ENCODE results near the gene ARHGAP6.
"Not testable (repeated sequence)": the region's sequence is repeated elsewhere in the genome, so short reads cannot be mapped to it uniquely, and the experiment has no call there.

The ARHGAP6 gene

DNA sequence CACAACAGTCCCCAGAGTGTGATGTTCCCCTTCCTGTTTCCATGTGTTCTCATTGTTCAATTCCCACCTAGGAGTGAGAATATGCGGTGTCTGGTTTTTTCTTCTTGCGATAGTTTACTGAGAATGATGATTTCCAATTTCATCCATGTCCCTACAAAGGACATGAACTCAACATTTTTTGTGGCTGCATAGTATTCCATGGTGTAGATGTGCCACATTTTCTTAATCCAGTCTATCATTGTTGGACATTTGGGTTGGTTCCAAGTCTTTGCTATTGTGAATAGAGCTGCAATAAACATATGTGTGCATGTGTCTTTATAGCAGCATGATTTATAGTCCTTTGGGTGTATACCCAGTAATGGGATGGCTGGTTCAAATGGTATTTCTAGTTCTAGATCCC, 174.3 kb downstream of the ARHGAP6 start:
- H3K4me1 Mint-ChIP-seq, H3K36me3 Mint-ChIP-seq, H3K4me3 Mint-ChIP-seq, H3K27me3 Mint-ChIP-seq, DNase-seq, CTCF ChIA-PET, H3K9me3 Mint-ChIP-seq, H3K27ac Mint-ChIP-seq: not testable (repeated sequence)

DNA sequence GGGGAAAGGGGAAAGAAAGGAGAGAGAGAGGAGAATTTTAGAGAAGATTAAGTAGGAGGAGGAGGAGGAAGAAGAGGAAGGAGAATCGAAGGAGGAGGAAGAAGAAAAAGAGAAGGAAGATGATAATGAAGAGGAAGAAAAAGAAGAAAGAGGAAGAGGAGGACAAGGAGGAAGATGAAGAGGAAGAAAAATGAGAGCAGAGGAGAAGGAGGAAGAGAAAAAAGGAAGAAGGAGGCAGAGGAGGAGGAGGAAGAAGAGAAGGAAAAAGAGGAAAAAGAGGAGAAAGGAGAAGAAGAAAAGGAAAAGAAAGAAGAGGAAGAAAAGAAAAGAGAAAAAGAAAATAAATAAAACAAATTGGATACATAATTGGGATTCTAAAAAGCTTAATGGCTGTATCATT, 181.4 kb downstream of the ARHGAP6 start:
- Mint-ChIP-seq H3K36me3 (no peaks in the 10 kb centered on the region), H3K4me3 (no peak overlapping the region), H3K27me3 (peaks cover 4% of the 10 kb centered on the region), H3K4me1 (no peaks in the 10 kb centered on the region), H3K9me3 (no peaks in the 10 kb centered on the region), H3K27ac (no peak overlapping the region)
- no peak for DNase-seq
- CTCF ChIA-PET: no interaction called here

DNA sequence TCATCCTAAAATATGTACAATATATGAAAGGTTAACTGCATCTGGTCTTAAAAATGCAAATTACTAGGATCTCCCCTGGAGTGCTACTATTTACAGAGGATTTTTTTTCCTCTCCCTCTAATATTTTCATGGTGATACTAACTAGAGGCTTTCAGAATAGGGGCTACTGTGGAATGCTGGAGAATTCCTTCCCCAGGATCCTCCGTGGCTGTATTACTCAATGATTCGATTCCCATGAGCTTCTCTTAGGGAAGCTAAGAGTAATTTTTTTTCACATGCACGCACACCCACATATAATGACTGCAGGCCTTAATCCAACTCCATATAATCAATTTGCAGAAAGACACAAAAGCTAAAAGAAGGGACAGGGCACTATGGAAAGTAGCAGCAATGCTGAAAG, 184.7 kb downstream of the ARHGAP6 start:
- peaks cover 4% of the 10 kb centered on the region for H3K27me3 Mint-ChIP-seq
- no peaks in the 10 kb centered on the region for H3K36me3 Mint-ChIP-seq
- no peak for DNase-seq
- CTCF ChIA-PET: no interaction called here
- H3K4me1 Mint-ChIP-seq: no peaks in the 10 kb centered on the region
- no peak overlapping the region for H3K4me3 Mint-ChIP-seq
- H3K9me3 Mint-ChIP-seq: no peaks in the 10 kb centered on the region
- H3K27ac Mint-ChIP-seq: no peak overlapping the region

DNA sequence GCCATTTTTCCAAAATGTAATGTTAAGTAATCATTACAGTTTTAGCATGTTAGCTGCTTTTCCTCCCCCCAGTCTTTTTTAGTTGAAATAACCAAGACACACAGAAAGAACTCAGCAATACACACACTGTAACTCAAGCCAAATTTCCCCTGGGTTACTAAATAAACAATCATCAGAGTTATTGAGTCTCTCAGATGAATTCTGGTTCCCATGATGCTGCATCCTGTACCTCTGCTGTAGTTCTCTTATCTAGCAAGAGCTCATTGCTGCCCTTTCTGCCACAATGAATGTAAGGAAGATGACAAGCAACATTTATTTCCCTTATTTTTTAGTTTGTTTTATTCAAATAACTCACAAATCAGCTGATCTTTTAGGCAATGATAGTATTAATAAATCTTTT, 185.1 kb downstream of the ARHGAP6 start:
- no peaks in the 10 kb centered on the region for H3K9me3 Mint-ChIP-seq
- H3K4me3 Mint-ChIP-seq: no peak overlapping the region
- H3K36me3 Mint-ChIP-seq: no peaks in the 10 kb centered on the region
- no peak for DNase-seq
- H3K27me3 Mint-ChIP-seq: peaks cover 4% of the 10 kb centered on the region
- CTCF ChIA-PET: no interaction called here
- H3K27ac Mint-ChIP-seq: no peak overlapping the region
- H3K4me1 Mint-ChIP-seq: no peaks in the 10 kb centered on the region

DNA sequence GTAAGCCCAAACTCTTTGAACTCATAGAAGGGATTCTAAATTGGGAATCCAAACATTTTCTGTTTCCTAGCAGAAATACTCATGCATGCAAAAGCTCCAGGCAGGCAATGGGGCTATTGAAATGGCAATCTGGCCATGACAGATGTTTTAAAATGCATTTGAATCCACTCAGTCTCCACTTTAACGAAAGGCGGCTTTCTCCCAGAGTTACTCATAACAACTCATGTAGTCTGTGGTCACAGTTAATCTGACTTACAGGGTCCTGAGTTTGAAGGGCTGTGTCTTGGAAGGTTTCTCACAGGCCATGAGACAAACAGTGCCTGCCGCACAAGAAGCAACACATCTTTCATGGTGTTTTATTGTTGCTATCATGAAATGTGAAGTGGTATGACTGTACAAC, 186.8 kb downstream of the ARHGAP6 start:
- CTCF ChIA-PET: no interaction called here
- H3K4me1 Mint-ChIP-seq: no peaks in the 10 kb centered on the region
- no peak for DNase-seq
- H3K4me3 Mint-ChIP-seq: no peak overlapping the region
- no peaks in the 10 kb centered on the region for H3K9me3 Mint-ChIP-seq
- H3K36me3 Mint-ChIP-seq: no peaks in the 10 kb centered on the region
- H3K27ac Mint-ChIP-seq: no peak overlapping the region
- H3K27me3 Mint-ChIP-seq: no peaks in the 10 kb centered on the region

DNA sequence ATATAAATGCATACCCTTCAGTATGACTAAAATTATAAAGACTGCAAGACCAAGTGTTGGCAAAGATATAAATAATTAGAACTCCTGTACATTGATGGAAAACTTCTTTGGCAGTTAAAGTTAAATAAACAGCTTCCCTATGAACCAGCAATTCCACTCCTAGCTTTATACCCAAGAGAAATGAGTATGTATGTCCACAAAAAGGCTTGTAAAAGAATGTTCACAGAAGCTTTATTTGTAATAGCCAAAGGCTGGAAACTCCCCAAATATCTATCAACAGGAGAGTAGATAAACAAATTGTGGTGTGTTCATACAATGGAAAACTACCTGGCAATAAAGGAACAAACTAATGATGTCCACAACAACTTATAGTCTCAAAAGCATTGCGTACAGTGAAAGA, 187.7 kb downstream of the ARHGAP6 start:
- Mint-ChIP-seq H3K27me3 (no peaks in the 10 kb centered on the region), H3K4me3 (no peak overlapping the region), H3K9me3 (no peaks in the 10 kb centered on the region)

DNA sequence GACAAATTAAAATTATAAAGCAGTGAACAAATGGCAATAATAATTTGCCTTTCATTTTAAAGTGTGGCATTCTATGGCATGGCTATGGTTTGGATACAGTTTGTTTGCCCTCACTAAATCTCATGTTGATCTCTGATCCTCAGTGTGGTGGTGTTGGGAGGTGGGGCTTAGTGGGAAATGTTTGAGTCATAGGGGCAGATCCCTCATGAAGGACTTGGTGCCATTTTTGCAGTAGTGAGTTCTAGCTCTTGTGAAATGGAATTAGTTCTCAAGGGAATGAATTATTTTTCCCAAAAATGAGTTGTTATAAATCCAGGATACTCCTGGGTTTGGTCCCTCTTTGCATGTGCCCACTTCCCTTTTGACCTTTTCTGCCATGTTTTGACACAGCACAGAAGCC, 191.1 kb downstream of the ARHGAP6 start:
- no peak overlapping the region for H3K27ac Mint-ChIP-seq
- H3K4me3 Mint-ChIP-seq: no peak overlapping the region
- no peaks in the 10 kb centered on the region for H3K9me3 Mint-ChIP-seq
- H3K36me3 Mint-ChIP-seq: no peaks in the 10 kb centered on the region
- no peak for DNase-seq
- H3K27me3 Mint-ChIP-seq: no peaks in the 10 kb centered on the region
- CTCF ChIA-PET: no interaction called here
- no peaks in the 10 kb centered on the region for H3K4me1 Mint-ChIP-seq

More for the DNA sequence above, 187.7 kb downstream of the ARHGAP6 start:
- no peaks in the 10 kb centered on the region for H3K4me1 Mint-ChIP-seq
- no peaks in the 10 kb centered on the region for H3K36me3 Mint-ChIP-seq
- CTCF ChIA-PET: no interaction called here
- no peak for DNase-seq
- no peak overlapping the region for H3K27ac Mint-ChIP-seq

DNA sequence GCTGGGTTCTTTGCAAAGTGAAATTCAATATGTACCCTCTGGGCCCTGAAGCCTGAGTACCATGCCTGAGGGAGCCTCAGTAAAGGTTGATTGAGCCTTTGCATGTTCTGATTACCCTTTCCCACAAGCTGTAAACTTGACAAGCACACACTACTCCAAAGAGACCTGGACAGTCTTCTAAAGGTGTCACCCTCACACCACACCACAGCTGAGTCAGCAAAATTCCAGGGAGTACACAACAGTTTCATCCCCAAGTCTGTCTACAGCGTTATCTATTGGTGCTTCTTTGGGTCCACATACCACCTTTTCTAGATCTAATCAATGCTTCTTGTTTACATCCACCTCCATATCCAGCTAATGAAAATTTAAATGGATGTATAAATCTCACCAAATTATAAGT, 191.7 kb downstream of the ARHGAP6 start:
- Mint-ChIP-seq H3K27ac (no peak overlapping the region), H3K4me1 (no peaks in the 10 kb centered on the region), H3K4me3 (no peak overlapping the region), H3K36me3 (no peaks in the 10 kb centered on the region), H3K9me3 (no peaks in the 10 kb centered on the region), H3K27me3 (no peaks in the 10 kb centered on the region)
- DNase-seq: no peak
- CTCF ChIA-PET: no interaction called here

DNA sequence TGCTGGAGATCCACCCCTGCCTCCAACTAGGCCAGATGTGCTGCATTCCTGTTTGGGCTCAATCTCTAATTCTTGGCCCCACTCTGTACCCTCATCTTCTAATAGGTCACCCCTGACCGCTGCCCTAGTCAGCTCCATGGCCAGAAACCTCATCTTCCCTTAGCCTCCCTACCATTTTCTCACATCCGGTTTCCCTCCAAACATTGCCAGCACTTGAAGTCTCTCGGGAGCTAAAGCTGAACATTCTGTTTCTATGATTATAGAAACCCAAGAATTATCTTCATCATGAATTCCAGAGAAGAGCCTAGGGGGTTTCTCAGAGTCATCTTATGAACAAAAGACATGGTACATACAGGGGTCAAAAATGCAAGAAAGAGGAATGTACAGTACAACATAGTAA, 192.8 kb downstream of the ARHGAP6 start:
- Mint-ChIP-seq H3K27ac (no peak overlapping the region), H3K36me3 (no peaks in the 10 kb centered on the region), H3K4me1 (no peaks in the 10 kb centered on the region), H3K9me3 (no peaks in the 10 kb centered on the region), H3K27me3 (no peaks in the 10 kb centered on the region), H3K4me3 (no peak overlapping the region)
- DNase-seq: no peak
- CTCF ChIA-PET: no interaction called here

DNA sequence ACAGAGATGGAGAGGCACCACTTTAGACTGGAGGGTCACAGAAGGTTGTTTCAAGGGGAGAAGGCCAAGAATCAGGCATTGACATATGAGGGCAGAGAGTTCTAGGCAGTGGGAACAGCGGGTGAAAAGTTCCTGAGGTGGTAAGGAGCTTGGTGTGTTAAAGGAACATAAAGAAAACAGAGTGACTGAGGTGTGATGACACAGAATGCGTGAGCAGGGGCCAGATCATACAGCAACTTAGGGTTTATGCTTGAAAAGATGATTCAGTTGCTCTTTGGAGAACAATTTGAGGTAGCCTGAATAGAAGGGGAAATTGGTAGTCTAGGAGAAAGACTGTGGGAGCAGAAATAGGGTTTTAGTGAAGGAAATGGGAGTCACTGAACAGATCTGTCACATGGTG, 193.3 kb downstream of the ARHGAP6 start:
- Mint-ChIP-seq H3K4me3 (no peak overlapping the region), H3K36me3 (no peaks in the 10 kb centered on the region), H3K4me1 (no peaks in the 10 kb centered on the region), H3K27me3 (no peaks in the 10 kb centered on the region), H3K27ac (no peak overlapping the region), H3K9me3 (no peaks in the 10 kb centered on the region)
- no peak for DNase-seq
- CTCF ChIA-PET: no interaction called here

DNA sequence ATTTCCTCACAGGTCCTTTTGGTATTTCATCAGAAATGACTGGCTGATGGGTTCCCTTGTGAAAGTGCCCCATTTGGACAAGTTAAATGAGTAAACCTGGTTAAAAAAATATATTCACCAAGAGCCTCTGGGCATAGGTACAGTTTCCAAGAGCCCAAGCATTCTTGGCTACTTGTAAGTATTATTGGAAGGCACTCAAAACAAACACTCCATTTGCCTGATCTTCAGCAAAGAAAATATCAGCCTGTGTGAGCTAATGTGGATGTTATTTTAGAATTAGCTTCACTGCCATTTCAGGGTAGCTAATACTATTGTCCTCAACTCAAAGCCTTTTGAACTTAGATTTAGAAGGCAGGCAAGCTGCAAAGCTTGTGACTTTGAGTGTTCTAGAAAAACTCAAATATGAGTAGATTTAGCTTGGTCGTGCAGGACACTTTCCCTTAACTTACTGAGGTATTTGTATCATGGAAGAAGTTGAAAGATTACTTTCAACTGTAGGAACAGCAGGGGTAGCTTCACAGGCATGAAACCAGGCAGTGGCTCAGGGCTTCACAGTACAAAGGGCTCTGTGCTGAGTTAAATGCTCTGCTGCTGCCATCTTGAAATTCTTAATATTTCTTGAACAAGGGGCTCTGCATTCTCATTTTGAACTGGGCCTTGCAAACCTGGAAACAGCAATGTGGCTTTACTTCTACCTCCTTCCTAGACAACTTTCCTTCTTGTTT, 195.3 kb downstream of the ARHGAP6 start:
- no peaks in the 10 kb centered on the region for H3K4me1 Mint-ChIP-seq
- CTCF ChIA-PET: no interaction called here
- H3K4me3 Mint-ChIP-seq: no peak overlapping the region
- H3K9me3 Mint-ChIP-seq: no peaks in the 10 kb centered on the region
- no peak overlapping the region for H3K27ac Mint-ChIP-seq
- no peak for DNase-seq
- no peaks in the 10 kb centered on the region for H3K27me3 Mint-ChIP-seq
- H3K36me3 Mint-ChIP-seq: no peaks in the 10 kb centered on the region

DNA sequence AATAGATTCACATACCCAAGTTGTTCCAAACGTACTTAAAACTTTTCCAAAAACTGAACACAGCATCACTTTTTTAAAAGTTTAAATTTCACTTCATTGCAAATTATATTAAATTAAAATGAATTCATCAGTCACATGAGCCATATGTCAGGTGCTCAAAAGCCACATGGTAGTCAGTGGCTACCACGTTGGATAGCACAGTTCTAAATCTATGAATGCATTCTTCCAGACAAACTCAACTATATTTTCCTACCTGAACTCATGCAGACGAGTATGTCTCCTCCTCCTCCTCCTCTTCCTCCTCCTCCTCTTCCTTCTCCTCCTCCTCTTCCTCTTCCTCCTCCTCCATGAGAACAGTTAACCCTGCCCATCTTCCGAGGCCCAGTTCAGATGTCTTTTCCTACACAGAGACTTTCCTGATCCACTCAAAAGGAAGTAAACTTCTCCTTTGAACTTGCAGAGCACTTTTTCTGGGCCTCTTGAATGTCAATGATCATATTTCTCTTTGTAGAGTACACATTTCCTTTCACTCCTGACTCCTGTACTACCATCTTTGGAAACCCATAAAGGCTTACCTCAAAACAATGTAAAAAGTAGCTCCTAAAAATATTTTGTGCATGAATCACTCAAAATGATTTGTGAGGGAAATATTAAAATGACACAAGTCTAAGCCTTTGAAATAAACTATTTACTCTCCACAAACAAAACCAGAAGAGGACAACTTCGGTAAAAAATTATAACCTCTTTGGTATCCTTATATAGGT, 199.9 kb downstream of the ARHGAP6 start:
- Mint-ChIP-seq H3K4me1 (no peaks in the 10 kb centered on the region), H3K36me3 (no peaks in the 10 kb centered on the region), H3K27ac (no peak overlapping the region), H3K9me3 (no peaks in the 10 kb centered on the region), H3K4me3 (no peak overlapping the region), H3K27me3 (no peaks in the 10 kb centered on the region)
- CTCF ChIA-PET: no interaction called here
- DNase-seq: no peak

DNA sequence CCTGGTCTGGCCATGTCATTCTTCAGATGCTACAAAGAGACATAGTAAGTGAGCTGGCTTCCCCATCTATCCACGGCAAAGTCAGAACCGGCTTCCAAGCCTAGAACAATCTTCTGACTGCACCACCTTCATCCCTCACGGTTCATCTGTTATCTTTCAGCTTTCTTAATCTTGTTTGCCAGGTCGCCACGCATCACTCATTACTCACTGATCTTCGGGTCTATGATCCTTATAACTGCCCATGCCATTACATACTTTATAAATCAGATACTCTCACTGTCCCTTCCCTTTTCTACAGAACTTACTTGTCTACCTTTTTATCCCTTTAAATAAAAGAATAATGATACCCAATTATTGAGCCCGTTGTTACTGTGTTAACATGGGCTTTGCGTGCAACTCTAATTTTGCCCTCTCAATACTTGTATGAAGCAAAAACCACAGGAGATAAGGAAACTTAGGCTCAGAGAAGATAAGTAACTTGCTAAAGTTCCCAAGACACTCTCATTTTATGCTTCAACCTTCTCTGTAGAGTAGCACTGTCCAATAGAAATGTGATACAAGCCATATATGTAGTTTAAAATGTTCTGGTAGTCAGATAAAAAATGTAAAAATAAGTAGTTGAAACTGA, 200.8 kb downstream of the ARHGAP6 start:
- CTCF ChIA-PET: no interaction called here
- no peaks in the 10 kb centered on the region for H3K9me3 Mint-ChIP-seq
- no peaks in the 10 kb centered on the region for H3K36me3 Mint-ChIP-seq
- no peak overlapping the region for H3K4me3 Mint-ChIP-seq
- no peak for DNase-seq
- H3K27ac Mint-ChIP-seq: no peak overlapping the region
- no peaks in the 10 kb centered on the region for H3K4me1 Mint-ChIP-seq
- H3K27me3 Mint-ChIP-seq: no peaks in the 10 kb centered on the region

DNA sequence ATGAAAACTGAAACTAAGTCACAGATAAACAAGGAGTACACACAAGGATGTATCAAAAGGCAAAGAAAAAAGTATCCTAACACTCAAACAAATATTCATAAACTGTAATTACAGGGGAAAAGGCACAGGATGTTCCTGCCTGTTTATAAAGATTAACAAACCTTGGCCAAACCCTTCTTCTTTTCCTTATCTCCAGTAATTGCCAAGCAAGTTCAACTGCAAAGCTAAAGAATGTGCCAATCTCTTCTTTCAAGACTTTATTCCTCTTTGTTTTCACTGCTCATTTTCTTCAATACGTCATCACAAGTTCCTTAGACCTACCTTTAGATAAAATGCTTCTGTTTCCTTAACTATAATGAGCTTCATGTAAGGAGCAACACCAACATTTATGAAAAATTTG, 201.3 kb downstream of the ARHGAP6 start:
- Mint-ChIP-seq H3K27me3 (no peaks in the 10 kb centered on the region), H3K9me3 (no peaks in the 10 kb centered on the region), H3K27ac (no peak overlapping the region), H3K4me3 (no peak overlapping the region), H3K36me3 (no peaks in the 10 kb centered on the region), H3K4me1 (no peaks in the 10 kb centered on the region)
- no peak for DNase-seq
- CTCF ChIA-PET: no interaction called here

DNA sequence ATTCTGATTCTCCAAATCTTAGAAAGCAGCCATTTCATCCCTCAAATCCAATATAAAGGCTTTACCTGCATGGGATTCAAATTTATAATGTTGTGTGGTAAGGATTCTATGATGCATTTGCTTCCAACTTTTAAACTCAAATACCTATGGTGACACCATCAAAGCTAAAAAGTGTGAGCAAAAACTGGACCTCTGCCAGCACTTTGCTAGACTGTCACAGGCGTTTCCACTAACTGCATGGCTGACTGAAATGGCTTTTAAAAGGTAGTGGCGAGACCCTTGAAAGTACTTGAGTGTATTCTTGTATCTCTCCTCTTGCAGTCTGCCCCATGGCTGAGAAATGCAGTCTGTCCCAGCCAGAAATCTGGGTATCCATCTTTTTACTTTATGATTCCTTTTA, 203.1 kb downstream of the ARHGAP6 start:
- no peak for DNase-seq
- Mint-ChIP-seq H3K36me3 (no peaks in the 10 kb centered on the region), H3K9me3 (no peaks in the 10 kb centered on the region), H3K27me3 (no peaks in the 10 kb centered on the region), H3K27ac (no peak overlapping the region), H3K4me3 (no peak overlapping the region), H3K4me1 (no peaks in the 10 kb centered on the region)
- CTCF ChIA-PET: no interaction called here

Measured in activated naive CD4-positive, alpha-beta T cell treated with anti-CD3 and anti-CD28 coated beads, Interleukin-2, amount 10 ng/mL, durations not matched to agents 7 days and 5 days (primary cell).